MM.1S (cell line): ENCODE measurements around the gene CHN2.

Experiments used
- DNase-seq: peaks from one replicate; pipeline ENCODE4 v3.0.0-alpha.2; 2015
- H2AFZ ChIP-seq: fragments of 300-600 bp; sonication (generic); 2 replicates; pipeline ENCODE4 v1.6.0; 2016; ENCODE audit warnings: antibody characterized with exemption, low read length
- H3F3A ChIP-seq: fragments of 300-600 bp; sonication (generic); 2 replicates; pipeline ENCODE4 v1.6.1; 2016; ENCODE audit warnings: mild to moderate bottlenecking, antibody characterized with exemption, low read length, moderate library complexity, mixed read lengths; ENCODE audit not compliant: insufficient read depth
- H3K27ac ChIP-seq: fragments of 300-600 bp; sonication (generic); 2 replicates; pipeline ENCODE4 v1.5.1; 2016; ENCODE audit warnings: mild to moderate bottlenecking, low read length
- H3K27me3 ChIP-seq: fragments of 300-600 bp; sonication (generic); replicated peaks from 2 replicates; pipeline ENCODE4 v1.6.0; 2016; ENCODE audit warnings: low read length; ENCODE audit not compliant: insufficient read depth
- H3K36me3 ChIP-seq: fragments of 300-600 bp; sonication (generic); replicated peaks from 2 replicates; pipeline ENCODE4 v1.6.1; 2016; ENCODE audit warnings: mild to moderate bottlenecking, low read length, mixed read lengths; ENCODE audit not compliant: insufficient read depth
- H3K4me1 ChIP-seq: fragments of 300-600 bp; sonication (generic); 2 replicates; pipeline ENCODE4 v1.6.1; 2016; ENCODE audit warnings: low read length, mixed read lengths
- H3K4me2 ChIP-seq: fragments of 300-600 bp; sonication (generic); 2 replicates; pipeline ENCODE4 v1.6.0; 2016; ENCODE audit warnings: low read depth, low read length
- H3K4me3 ChIP-seq: fragments of 300-600 bp; sonication (generic); 2 replicates; pipeline ENCODE4 v1.5.1; 2016; ENCODE audit warnings: low read length, mixed read lengths
- H3K79me2 ChIP-seq: fragments of 300-600 bp; sonication (generic); 2 replicates; pipeline ENCODE4 v1.6.1; 2016; ENCODE audit warnings: mixed run types, low read length, mixed read lengths
- H3K9ac ChIP-seq: fragments of 300-600 bp; sonication (generic); 2 replicates; pipeline ENCODE4 v1.6.1; 2016; ENCODE audit warnings: low read length, mixed read lengths
- H3K9me2 ChIP-seq: fragments of 300-600 bp; sonication (generic); replicated peaks from 2 replicates; pipeline ENCODE4 v1.6.1; 2016; ENCODE audit warnings: mild to moderate bottlenecking, low read length, mixed read lengths; ENCODE audit not compliant: insufficient read depth
- H3K9me3 ChIP-seq: fragments of 300-600 bp; sonication (generic); replicated peaks from 2 replicates; pipeline ENCODE4 v1.6.1; 2016; ENCODE audit warnings: mild to moderate bottlenecking, low read length, mixed read lengths; ENCODE audit not compliant: insufficient read depth
- H4K20me1 ChIP-seq: fragments of 300-600 bp; sonication (generic); 2 replicates; pipeline ENCODE4 v1.6.1; 2016; ENCODE audit warnings: mild to moderate bottlenecking, low read length, moderate library complexity, mixed read lengths; ENCODE audit not compliant: insufficient read depth
- EZH2 ChIP-seq: fragments of 300-600 bp; sonication (generic); optimal IDR thresholded peaks from 2 replicates; pipeline ENCODE3; 2017; ENCODE audit warnings: low read depth, mild to moderate bottlenecking, antibody characterized with exemption, low read length, mixed read lengths
- EZH2phosphoT487 ChIP-seq: fragments of 300-600 bp; sonication (generic); IDR thresholded peaks from 2 replicates; pipeline ENCODE4 v1.6.1; 2018; ENCODE audit warnings: antibody characterized with exemption, low read length
- TF ChIP-seq, protein P1 (sequence below): fragments of 300-600 bp; sonication (generic); IDR thresholded peaks from 2 replicates; pipeline ENCODE4 v1.5.1; 2016; ENCODE audit warnings: antibody characterized with exemption, low read length, mixed read lengths

Gene CHN2

GRCh38 chr7:29426587-29426986 lies 232.0 kb downstream of the CHN2 start:
- no peak overlapping the region for H3K4me2 ChIP-seq
- no peaks in the 10 kb centered on the region for H4K20me1 ChIP-seq
- H3K4me1 ChIP-seq, result peaks cover 14% of the 10 kb centered on the region
- H3K9me2 ChIP-seq, result no peaks in the 10 kb centered on the region
- H3K9ac ChIP-seq, result no peak overlapping the region
- no peak for DNase-seq
- H3F3A ChIP-seq, result peaks cover 9% of the 10 kb centered on the region
- no peak overlapping the region for H3K27ac ChIP-seq
- H3K4me3 ChIP-seq, result no peak overlapping the region
- H2AFZ ChIP-seq, result no peak overlapping the region
- 0 out of 2 replicates have a peak, but pooled peaks cover 5% of the 10 kb centered on the region for H3K27me3 ChIP-seq
- no peaks in the 10 kb centered on the region for H3K9me3 ChIP-seq
- H3K79me2 ChIP-seq, result no peaks in the 10 kb centered on the region
- no peaks in the 10 kb centered on the region for H3K36me3 ChIP-seq
- TF ChIP-seq EZH2 (no peak), EZH2phosphoT487 (no peak)
- TF ChIP-seq, protein P1, sequence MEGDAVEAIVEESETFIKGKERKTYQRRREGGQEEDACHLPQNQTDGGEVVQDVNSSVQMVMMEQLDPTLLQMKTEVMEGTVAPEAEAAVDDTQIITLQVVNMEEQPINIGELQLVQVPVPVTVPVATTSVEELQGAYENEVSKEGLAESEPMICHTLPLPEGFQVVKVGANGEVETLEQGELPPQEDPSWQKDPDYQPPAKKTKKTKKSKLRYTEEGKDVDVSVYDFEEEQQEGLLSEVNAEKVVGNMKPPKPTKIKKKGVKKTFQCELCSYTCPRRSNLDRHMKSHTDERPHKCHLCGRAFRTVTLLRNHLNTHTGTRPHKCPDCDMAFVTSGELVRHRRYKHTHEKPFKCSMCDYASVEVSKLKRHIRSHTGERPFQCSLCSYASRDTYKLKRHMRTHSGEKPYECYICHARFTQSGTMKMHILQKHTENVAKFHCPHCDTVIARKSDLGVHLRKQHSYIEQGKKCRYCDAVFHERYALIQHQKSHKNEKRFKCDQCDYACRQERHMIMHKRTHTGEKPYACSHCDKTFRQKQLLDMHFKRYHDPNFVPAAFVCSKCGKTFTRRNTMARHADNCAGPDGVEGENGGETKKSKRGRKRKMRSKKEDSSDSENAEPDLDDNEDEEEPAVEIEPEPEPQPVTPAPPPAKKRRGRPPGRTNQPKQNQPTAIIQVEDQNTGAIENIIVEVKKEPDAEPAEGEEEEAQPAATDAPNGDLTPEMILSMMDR, result no peak

- Histone ChIP-seq H3K9ac (no peak overlapping the region), H4K20me1 (no peaks in the 10 kb centered on the region), H3K27me3 (no peaks in the 10 kb centered on the region), H2AFZ (no peak overlapping the region), H3K4me2 (no peak overlapping the region), H3K4me3 (no peak overlapping the region), H3K36me3 (no peaks in the 10 kb centered on the region), H3F3A (no peaks in the 10 kb centered on the region), H3K4me1 (peaks cover 7% of the 10 kb centered on the region), H3K79me2 (no peaks in the 10 kb centered on the region), H3K9me3 (no peaks in the 10 kb centered on the region), H3K9me2 (no peaks in the 10 kb centered on the region), H3K27ac (no peak overlapping the region)
- no peak for TF ChIP-seq EZH2phosphoT487
- TF ChIP-seq, protein P1, result no peak
- no peak for TF ChIP-seq EZH2
- no peak for DNase-seq
Measured at GRCh38 chr7:29429401-29429800, 234.8 kb downstream of the CHN2 start.

GRCh38 chr7:29430279-29430949 lies 235.8 kb downstream of the CHN2 start:
- TF ChIP-seq, protein P1, result no peak
- TF ChIP-seq EZH2phosphoT487 (no peak), EZH2 (no peak)
- Histone ChIP-seq H3K4me1 (peaks cover 10% of the 10 kb centered on the region), H2AFZ (no peak overlapping the region), H3K36me3 (no peaks in the 10 kb centered on the region), H3K9ac (no peak overlapping the region), H4K20me1 (no peaks in the 10 kb centered on the region), H3K79me2 (no peaks in the 10 kb centered on the region), H3K9me3 (no peaks in the 10 kb centered on the region), H3K27ac (no peak overlapping the region), H3K27me3 (no peaks in the 10 kb centered on the region), H3F3A (no peaks in the 10 kb centered on the region), H3K9me2 (no peaks in the 10 kb centered on the region), H3K4me3 (no peak overlapping the region), H3K4me2 (no peak overlapping the region)
- DNase-seq, result no peak
